HG03469 (cell line): ENCODE data around the gene FAM83F.

Experiments used
- ATAC-seq: cut with Tn5 transposase; IDR thresholded peaks from one replicate; pipeline ENCODE4 v1.9.1; 2021; ENCODE audit warnings: mild to moderate bottlenecking, moderate library complexity, moderate number of reproducible peaks; ENCODE audit not compliant: unreplicated experiment

FAM83F gene

GRCh38 chr22:40056154-40056553 is 61.4 kb downstream of the FAM83F start:
- ATAC-seq = no peak

DNA sequence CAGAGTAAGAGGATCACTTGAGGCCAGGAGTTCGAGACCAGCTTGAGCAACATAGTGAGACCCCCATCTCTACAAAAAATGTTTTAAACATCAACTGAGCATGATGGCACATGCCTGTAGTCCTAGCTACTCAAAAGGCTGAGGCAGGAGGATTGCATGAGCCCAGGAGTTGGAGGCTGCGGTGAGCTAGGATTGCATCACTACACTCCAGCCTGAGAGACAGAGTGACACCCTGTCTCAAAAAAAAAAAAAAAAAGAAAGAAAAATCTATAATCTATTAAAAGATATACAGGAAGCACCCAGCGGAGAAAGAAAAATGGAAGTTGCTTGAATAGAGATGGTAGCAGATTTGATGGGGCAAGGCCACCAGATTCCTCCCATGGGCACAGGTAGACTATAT is 61.8 kb downstream of the FAM83F start:
- ATAC-seq = no peak

GRCh38 chr22:40057652-40058051 is 62.9 kb downstream of the FAM83F start:
- ATAC-seq = no peak

DNA sequence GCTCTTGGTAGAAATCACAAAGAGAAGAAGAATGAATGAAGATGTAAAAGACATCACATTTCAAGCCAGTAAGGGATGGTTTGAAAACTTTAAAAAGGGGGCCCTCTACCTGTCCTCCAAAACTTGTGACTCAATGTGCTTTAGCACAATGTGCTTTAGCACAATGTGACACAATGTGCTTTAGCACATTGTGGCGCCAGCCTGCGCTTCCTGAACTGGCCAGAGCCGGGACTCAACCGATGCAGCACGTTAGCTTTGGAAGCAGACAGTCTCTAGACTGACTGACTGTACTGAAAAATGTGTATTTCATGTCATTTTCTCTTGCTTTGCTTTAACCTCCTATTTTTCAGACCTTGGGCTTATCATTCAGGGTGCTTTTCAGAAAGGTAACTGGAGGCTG is 63.5 kb downstream of the FAM83F start:
- no peak for ATAC-seq

DNA sequence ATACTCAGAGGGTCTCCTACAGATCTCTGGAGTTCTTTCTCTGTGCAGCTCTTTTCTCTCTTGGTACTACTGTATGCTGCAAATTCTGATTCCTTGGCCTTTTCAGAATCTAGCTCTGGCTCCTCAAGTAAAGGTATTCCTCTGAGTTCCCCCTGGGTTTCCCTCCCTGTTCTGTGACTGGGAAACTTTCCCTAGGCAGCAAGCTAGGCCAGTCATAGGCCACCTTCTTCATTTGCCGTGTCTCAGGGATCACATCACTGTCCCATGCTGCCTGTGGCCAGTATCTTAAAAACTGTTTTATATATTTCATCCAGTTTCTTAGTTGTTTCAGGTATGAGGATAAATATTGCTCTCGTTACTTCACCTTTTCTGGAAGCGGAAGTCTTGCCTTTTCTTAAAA is 71.2 kb downstream of the FAM83F start:
- no peak for ATAC-seq

- no peak for ATAC-seq
Measured at GRCh38 chr22:40067639-40068038, 72.9 kb downstream of the FAM83F start.

- no peak for ATAC-seq
Measured at GRCh38 chr22:40070701-40071100, 75.9 kb downstream of the FAM83F start.

GRCh38 chr22:40071720-40072119 is 77.0 kb downstream of the FAM83F start:
- no peak for ATAC-seq

DNA sequence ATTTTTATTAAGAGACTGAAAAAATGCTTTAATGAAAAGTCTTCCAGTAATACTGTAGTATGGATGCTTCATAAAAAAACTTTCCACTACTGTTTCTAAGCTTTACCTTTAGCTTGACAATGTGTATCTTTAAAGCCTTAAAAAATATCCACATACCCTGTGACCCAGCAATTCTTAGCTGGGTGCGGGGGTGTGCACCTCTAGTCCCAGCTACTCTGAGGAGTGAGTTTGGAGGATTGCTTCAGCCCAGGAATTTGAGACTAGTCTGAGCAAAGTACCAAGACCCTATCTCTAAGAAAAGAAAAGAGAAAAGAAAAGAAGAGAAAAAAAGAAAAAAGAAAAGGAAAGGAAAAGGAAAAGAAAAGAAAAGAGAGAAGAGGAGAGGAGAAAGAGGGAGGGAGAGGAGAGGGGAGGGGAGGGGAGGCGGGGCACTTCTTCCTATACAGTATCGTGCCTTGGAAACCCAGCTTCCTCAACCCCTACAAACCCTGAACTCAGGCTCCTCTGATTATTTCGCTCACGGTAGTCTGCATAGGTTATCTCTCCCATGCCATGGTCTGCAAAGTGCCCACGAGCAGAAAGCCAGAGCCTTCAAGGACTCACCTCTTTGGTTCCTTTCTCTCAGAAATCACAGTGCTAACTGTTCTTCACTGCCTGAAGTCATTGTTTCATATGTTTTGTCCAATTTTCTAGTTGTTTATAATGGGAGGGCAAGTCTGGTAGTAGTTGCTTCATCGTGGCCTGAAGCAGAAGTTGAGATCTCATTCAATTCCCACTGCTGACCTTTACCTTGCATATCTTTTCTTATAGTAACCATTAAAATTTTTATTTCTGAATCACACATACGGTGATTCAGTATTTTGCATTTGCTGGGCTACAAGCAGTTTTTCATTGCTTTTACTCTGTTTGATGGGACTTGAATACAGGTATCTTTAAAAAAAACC is 82.2 kb downstream of the FAM83F start:
- no peak for ATAC-seq

- no peak for ATAC-seq
Measured at GRCh38 chr22:40077646-40078016, 82.9 kb downstream of the FAM83F start.

- ATAC-seq = no peak
Measured at GRCh38 chr22:40081662-40082061, 86.9 kb downstream of the FAM83F start.

GRCh38 chr22:40082184-40082583 is 87.4 kb downstream of the FAM83F start:
- ATAC-seq = no peak

DNA sequence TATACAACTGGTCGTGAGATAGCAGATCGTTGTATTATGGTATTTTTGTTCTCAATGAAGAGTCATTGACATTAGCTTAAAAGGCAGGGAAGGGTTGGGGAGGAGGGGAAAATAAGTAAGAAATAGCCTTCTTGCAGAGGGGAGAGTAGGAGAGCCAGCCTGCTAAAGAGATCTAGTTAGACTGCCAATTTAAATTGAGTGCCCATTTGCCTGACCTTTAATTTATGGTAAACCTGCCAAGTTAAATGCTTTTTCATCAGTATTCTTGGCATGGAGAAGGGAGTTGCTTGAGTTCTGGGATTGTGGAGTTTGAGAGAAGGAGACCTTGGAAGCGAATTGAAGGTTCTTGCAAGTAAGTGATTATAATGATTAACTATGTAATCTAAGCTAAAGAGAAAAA is 89.0 kb downstream of the FAM83F start:
- no peak for ATAC-seq

DNA sequence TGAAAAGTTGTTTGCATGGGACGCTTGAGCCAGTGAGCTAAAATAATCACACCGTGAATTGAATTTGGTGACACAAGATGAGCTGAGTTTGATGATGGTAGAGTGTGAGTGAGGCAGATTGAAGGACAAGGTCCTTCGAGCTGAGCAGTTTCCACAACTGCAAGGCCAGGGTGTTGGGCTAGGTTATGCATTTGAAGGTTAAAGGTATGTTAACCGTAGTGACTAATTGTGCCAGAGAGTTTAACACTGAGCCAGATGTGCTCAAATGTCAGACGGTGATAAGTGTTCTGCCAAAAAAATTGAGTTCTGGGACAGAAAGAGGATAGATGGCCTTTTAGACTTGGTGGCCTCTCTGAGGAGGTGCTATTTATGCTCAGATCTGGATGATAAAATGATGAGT is 89.5 kb downstream of the FAM83F start:
- no peak for ATAC-seq

GRCh38 chr22:40088818-40089217 is 94.1 kb downstream of the FAM83F start:
- ATAC-seq = no peak
